Measurements from ENCODE around the gene PSMB2. TPM values are rescaled to one million over a fixed set of nuclear protein-coding genes. Genes with fewer than 3 reads are reported as not detected.

Gene PSMB2
- total and polyA plus RNA-seq, 2 of the 8 experiments (the other 6 are each of a cell fraction or from before 2014, with no cell fraction given), result 91.4 to 101 TPM

GRCh38 chr1:35563166-35563565, 78.2 kb downstream of the PSMB2 start:
- 92% methylated on average over 12 of the region's 12 CpGs; no CpG with 5 or more reads in 1 of the 2 experiments for WGBS, 2 experiments (ENCODE audit: extremely low coverage in 1 of 2, insufficient coverage in 1 of 2, insufficient read length in 1 of 2, insufficient replicate concordance in 2 of 2, low coverage in 1 of 2, low lambda C conversion rate in 2 of 2, missing lambda C conversion rate in 1 of 2)
- POLR2A ChIA-PET (ENCODE audit: partially characterized antibody), result no interaction called here

More at GRCh38 chr1:35563166-35563565, 78.2 kb downstream of the PSMB2 start:
- peaks cover 2 to 27% of the 10 kb centered on the region in 2 experiments for H4K20me1 ChIP-seq (replicated peaks in 1 of 2; ENCODE audit: control insufficient read depth in 1 of 2, insufficient read depth in 2 of 2, low read length in 2 of 2)
- peaks cover 0 to 3% of the 10 kb centered on the region in 2 experiments; a peak in 1 of 4 replicates for H3K79me2 ChIP-seq (ENCODE audit: control insufficient read depth in 1 of 2, insufficient read depth in 2 of 2, low read length in 2 of 2)
- no peaks in the 10 kb centered on the region for H3K27me3 ChIP-seq (replicated peaks in 1 of 4; ENCODE audit: control insufficient read depth in 3 of 4, extremely low read depth in 1 of 4, insufficient read depth in 3 of 4, low read length in 3 of 4)
- H3K23ac ChIP-seq (ENCODE audit: insufficient read length), result no peak overlapping the region
- no peak overlapping the region for H4K91ac ChIP-seq (replicated peaks; ENCODE audit: insufficient read length, low read length)
- H3K27ac ChIP-seq (ENCODE audit: low read depth, low read length), result no peak overlapping the region
- no peak overlapping the region for H2BK5ac ChIP-seq (ENCODE audit: low read depth, low read length)
- no peak overlapping the region for H3K4ac ChIP-seq (replicated peaks; ENCODE audit: insufficient read length, low read depth, low read length)
- no peak overlapping the region for H3K9ac ChIP-seq (replicated peaks in 1 of 4; ENCODE audit: extremely low read depth in 1 of 4, low read depth in 3 of 4, low read length in 3 of 4)
- peaks cover 5% of the 10 kb centered on the region; the same call in 1 of the 2 replicates for H3K23me2 ChIP-seq (ENCODE audit: low read depth, low read length)
- no peak overlapping the region for H3K56ac ChIP-seq (replicated peaks; ENCODE audit: insufficient read length, low read depth, low read length)
- DNase-seq (ENCODE audit: low read depth in 1 of 2, low spot score in 2 of 2) (no peak), FAIRE-seq (no peak)
- H3K79me1 ChIP-seq (ENCODE audit: low read depth, low read length), result peaks cover 3% of the 10 kb centered on the region
- no peak overlapping the region for H2BK15ac ChIP-seq (ENCODE audit: low read length)
- no peak overlapping the region for H3K18ac ChIP-seq (ENCODE audit: extremely low read depth, low read length)
- H4K8ac ChIP-seq (ENCODE audit: extremely low read depth, insufficient read depth, low read length), result no peak overlapping the region
- no peak overlapping the region for H3K4me3 ChIP-seq (ENCODE audit: extremely low read depth in 1 of 4, insufficient read depth in 2 of 4, low read depth in 3 of 4, low read length in 4 of 4)
- H3K36me3 ChIP-seq (ENCODE audit: control insufficient read depth in 2 of 4, insufficient read depth in 4 of 4, low read length in 3 of 4), result peaks cover 14 to 25% (median 19%) of the 10 kb centered on the region in 4 experiments; a peak in 6 of 8 replicates
- no peak overlapping the region for H4K5ac ChIP-seq (ENCODE audit: insufficient read length, low read depth, low read length)
- H3K9me3 ChIP-seq (ENCODE audit: insufficient read depth in 2 of 2, low read depth in 1 of 2, low read length in 1 of 2), result no peaks in the 10 kb centered on the region
- H2AK5ac ChIP-seq (ENCODE audit: low read depth, low read length), result no peak overlapping the region
- peaks cover 0 to 7% (median 0%) of the 10 kb centered on the region in 4 experiments; a peak in 3 of 7 replicates for H3K4me1 ChIP-seq (replicated peaks in 1 of 4; ENCODE audit: control insufficient read depth in 3 of 4, insufficient read depth in 4 of 4, low read length in 3 of 4)
- H2BK20ac ChIP-seq (ENCODE audit: low read length), result no peak overlapping the region
- no peak overlapping the region for H2BK12ac ChIP-seq (ENCODE audit: low read depth, low read length)
- no peak overlapping the region for H2AFZ ChIP-seq (ENCODE audit: low read length)
- CTCF ChIA-PET (ENCODE audit: partially characterized antibody), result interaction anchor here (1.0 to 7.6 kb wide), 4 partner anchors 8 to 118 kb away, joined by 3 to 72 read pairs (median 4); no protein-coding TSS in a partner anchor
- no peak overlapping the region for H3K4me2 ChIP-seq (ENCODE audit: insufficient read depth in 1 of 2, low read depth in 2 of 2, low read length in 2 of 2)
- H2BK120ac ChIP-seq (replicated peaks; ENCODE audit: low read depth, low read length), result no peak overlapping the region
- TF ChIP-seq CBX5 (IDR thresholded peaks at IDR 0.05; ENCODE audit: low read depth, low read length) (no peak), BRCA1 (IDR thresholded peaks at IDR 0.05; ENCODE audit: low read depth, low read length) (no peak), JUN (IDR thresholded peaks at IDR 0.05; ENCODE audit: low read depth, low read length) (no peak), KDM5A (IDR thresholded peaks at IDR 0.05; ENCODE audit: low read length) (no peak), JUND (IDR thresholded peaks at IDR 0.05; ENCODE audit: low read length) (no peak), SP4 (IDR thresholded peaks at IDR 0.05; ENCODE audit: low read length) (no peak), CHD1 (IDR thresholded peaks at IDR 0.05; ENCODE audit: low read depth, low read length) (no peak)
- no peak overlapping the region for H3K14ac ChIP-seq (ENCODE audit: insufficient read length)

All from H1 (cell line).